Glomerular endothelial cell (primary cell): Measurements from ENCODE around the gene SCAND1. TPM values are rescaled to one million over a fixed set of nuclear protein-coding genes. Genes with fewer than 3 reads are reported as not detected.

Source experiments
- DNase-seq: peaks from one replicate; pipeline ENCODE4 v3.0.0-alpha.2; 2011; ENCODE audit warnings: low read depth, low spot score; ENCODE audit errors: extremely low read depth
- total RNA-seq: library from RNA; depleted of rRNA; stranded (reverse); fragments of >200 nt; gene quantifications from 2 replicates; pipeline ENCODE4 v1.2.3, GENCODE V29; 2015

The SCAND1 gene
- total RNA-seq, 1 donor from 2014 or later, result 113 TPM

GRCh38 chr20:35908007-35908406 is 46.3 kb downstream of the SCAND1 start:
- DNase-seq, result no peak

DNA sequence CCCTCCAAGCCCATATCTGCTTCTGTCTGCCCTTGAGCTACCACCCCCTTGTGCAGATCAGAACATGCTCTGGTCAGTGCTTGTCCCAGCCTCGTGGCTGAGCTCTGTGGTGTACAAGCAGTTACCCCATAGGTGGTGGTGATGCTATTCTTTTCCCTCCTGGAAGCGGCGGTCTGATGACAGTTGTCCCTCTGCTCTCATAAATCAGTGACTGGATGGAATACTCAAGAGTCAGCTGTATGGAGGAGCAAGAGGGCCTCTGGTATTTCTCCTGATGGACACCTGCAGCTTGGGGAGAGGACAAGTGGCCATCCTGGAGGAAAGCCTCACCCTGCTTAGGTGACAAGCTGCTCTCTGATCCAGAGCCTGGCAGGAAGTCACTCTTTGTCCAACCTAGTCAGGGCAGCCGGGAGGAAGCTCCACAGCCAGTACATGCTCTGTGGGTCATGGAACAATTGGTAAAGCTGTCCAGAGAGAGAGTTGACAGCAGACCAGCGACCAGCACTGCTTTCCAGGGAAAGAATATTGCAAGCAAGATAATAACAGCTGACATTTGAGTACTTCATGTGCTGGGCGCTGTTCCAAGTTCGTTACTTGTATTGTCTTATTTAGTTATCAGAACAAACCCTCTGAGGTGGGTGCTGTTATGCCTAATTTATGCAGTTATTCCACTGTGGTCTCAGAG is 47.1 kb downstream of the SCAND1 start:
- DNase-seq, result no peak

DNA sequence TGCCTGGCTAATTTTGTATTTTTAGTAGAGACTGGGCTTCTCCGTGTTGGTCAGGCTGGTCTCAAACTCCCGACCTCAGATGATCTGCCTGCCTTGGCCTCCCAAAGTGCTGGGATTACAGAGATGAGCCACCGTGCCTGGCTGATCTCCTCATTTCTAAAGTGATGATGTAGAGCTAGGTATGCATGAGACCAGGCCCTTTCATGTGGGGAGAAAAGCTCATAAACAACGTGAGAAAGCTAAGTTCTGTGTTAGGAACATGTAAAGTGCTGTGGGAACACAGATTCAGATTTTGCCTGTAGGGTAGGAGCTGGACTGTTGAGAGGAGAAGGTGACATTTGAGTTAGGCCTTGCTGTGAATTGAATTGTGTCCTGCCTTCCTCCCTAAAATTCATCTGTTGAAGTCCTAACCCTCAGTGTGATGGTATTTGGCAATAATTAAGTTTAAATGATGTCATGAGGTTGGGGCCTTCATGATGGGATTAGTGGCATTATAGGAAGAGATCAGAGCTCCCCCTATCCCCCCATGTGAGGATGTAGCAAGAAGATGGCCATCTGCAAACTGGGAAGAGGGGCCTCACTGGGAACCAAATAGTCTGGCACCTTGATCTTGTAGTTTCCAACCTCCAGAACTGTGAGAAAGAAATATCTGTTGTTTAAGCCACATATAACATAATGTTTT is 49.2 kb downstream of the SCAND1 start:
- DNase-seq, result no peak

GRCh38 chr20:35903843-35904242 is 50.5 kb downstream of the SCAND1 start:
- no peak for DNase-seq

Other genes starting within 250 kb of the SCAND1 start
- 134 and 187 TPM in 2 replicates for gene RBM39, start 212.2 kb downstream of the SCAND1 start, total RNA-seq
- gene PHF20, start 182.5 kb downstream of the SCAND1 start, total RNA-seq, result 46.6 and 47.0 TPM in 2 replicates
- gene CNBD2, start 14.1 kb upstream of the SCAND1 start, total RNA-seq, result 2.6 and 8.4 TPM in 2 replicates
- 26.0 and 33.9 TPM in 2 replicates for gene EPB41L1, start 200.2 kb upstream of the SCAND1 start, total RNA-seq